Neural progenitor cell (in vitro differentiated cells): ENCODE data around the gene RAG2. TPM values are rescaled to one million over a fixed set of nuclear protein-coding genes. Genes with fewer than 3 reads are reported as not detected.

ENCODE experiments used
- DNase-seq: peaks from one replicate; pipeline ENCODE4 v3.0.0-alpha.2; 2016; ENCODE audit warnings: low spot score
- H2AFZ ChIP-seq: fragments of 200-600 bp; sonication (generic); replicated peaks from 2 replicates; pipeline ENCODE4 v1.6.1; 2016; ENCODE audit warnings: antibody characterized with exemption
- H3F3A ChIP-seq: fragments of 200-600 bp; sonication (generic); 2 replicates; pipeline ENCODE4 v1.6.1; 2016; ENCODE audit warnings: antibody characterized with exemption, low read depth
- H3K27ac ChIP-seq: fragments of 200-600 bp; sonication (generic); 2 replicates; pipeline ENCODE4 v1.5.1; 2016; ENCODE audit warnings: mild to moderate bottlenecking
- H3K27me3 ChIP-seq: fragments of 200-600 bp; sonication (generic); 2 replicates; pipeline ENCODE4 v1.6.1; 2016; ENCODE audit warnings: mild to moderate bottlenecking, moderate library complexity
- H3K36me3 ChIP-seq: fragments of 200-600 bp; sonication (generic); 2 replicates; pipeline ENCODE4 v1.5.1; 2016
- H3K4me1 ChIP-seq: fragments of 200-600 bp; sonication (generic); 2 replicates; pipeline ENCODE4 v1.6.1; 2016; ENCODE audit warnings: mixed run types
- H3K4me2 ChIP-seq: fragments of 200-600 bp; sonication (generic); 2 replicates; pipeline ENCODE4 v1.6.1; 2016
- H3K4me3 ChIP-seq: fragments of 200-600 bp; sonication (generic); 2 replicates; pipeline ENCODE4 v1.5.1; 2016
- H3K79me2 ChIP-seq: fragments of 200-600 bp; sonication (generic); 2 replicates; pipeline ENCODE4 v1.6.1; 2016; ENCODE audit warnings: low read depth
- H3K9ac ChIP-seq: fragments of 200-600 bp; sonication (generic); 2 replicates; pipeline ENCODE4 v1.6.1; 2016
- H3K9me3 ChIP-seq: fragments of 200-600 bp; sonication (generic); 2 replicates; pipeline ENCODE4 v1.5.1; 2016; ENCODE audit warnings: low read depth
- H4K20me1 ChIP-seq: fragments of 200-600 bp; sonication (generic); 2 replicates; pipeline ENCODE4 v1.6.1; 2016; ENCODE audit warnings: low read depth
- H3K27ac Mint-ChIP-seq: 3 replicates; pipeline ENCODE4 v1.8.0; 2021; ENCODE audit warnings: mixed read lengths
- H3K27me3 Mint-ChIP-seq: 2 replicates; pipeline ENCODE4 v1.8.0; 2022; ENCODE audit warnings: low read depth, mild to moderate bottlenecking, inconsistent platforms, moderate library complexity, mixed read lengths; ENCODE audit not compliant: insufficient read depth
- H3K36me3 Mint-ChIP-seq: 3 replicates; pipeline ENCODE4 v1.8.0; 2021; ENCODE audit warnings: mixed read lengths
- H3K4me1 Mint-ChIP-seq: 3 replicates; pipeline ENCODE4 v1.8.0; 2021; ENCODE audit warnings: mixed read lengths
- H3K4me3 Mint-ChIP-seq: 3 replicates; pipeline ENCODE4 v1.8.0; 2021; ENCODE audit warnings: mild to moderate bottlenecking, moderate library complexity, mixed read lengths
- H3K9me3 Mint-ChIP-seq: 3 replicates; pipeline ENCODE4 v1.8.0; 2020; ENCODE audit warnings: mixed read lengths
- CTCF ChIP-seq: fragments of 200-600 bp; sonication (generic); IDR thresholded peaks from 2 replicates; pipeline ENCODE4 v1.5.1; 2017; ENCODE audit warnings: antibody characterized with exemption, mild to moderate bottlenecking
- EZH2 ChIP-seq: fragments of 200-600 bp; sonication (generic); IDR thresholded peaks from 2 replicates; pipeline ENCODE4 v1.6.1; 2017; ENCODE audit warnings: antibody characterized with exemption, mild to moderate bottlenecking, moderate library complexity
- EZH2phosphoT487 ChIP-seq: fragments of 200-600 bp; sonication (generic); IDR thresholded peaks from 2 replicates; pipeline ENCODE4 v1.6.1; 2017; ENCODE audit warnings: antibody characterized with exemption
- total RNA-seq: library from RNA; depleted of rRNA; stranded (reverse); fragments of >200 nt; gene quantifications from 2 replicates; pipeline ENCODE4 v1.2.3, GENCODE V29; 2015; ENCODE audit warnings: low replicate concordance

The RAG2 gene
- total RNA-seq, 1 donor from 2014 or later, result 0.15 TPM

- Mint-ChIP-seq H3K27me3 (peaks cover 10% of the 10 kb centered on the region), H3K4me1 (peaks cover 7% of the 10 kb centered on the region), H3K4me3 (no peak overlapping the region), H3K27ac (no peak overlapping the region), H3K9me3 (no peaks in the 10 kb centered on the region), H3K36me3 (no peaks in the 10 kb centered on the region)
- H3K9me3 ChIP-seq, result no peaks in the 10 kb centered on the region
- H3K4me2 ChIP-seq, result no peak overlapping the region
- no peak overlapping the region for H3K27ac ChIP-seq
- no peaks in the 10 kb centered on the region for H4K20me1 ChIP-seq
- H3F3A ChIP-seq, result no peaks in the 10 kb centered on the region
- no peak for TF ChIP-seq EZH2phosphoT487
- no peak for TF ChIP-seq EZH2
- TF ChIP-seq CTCF, result no peak
- no peak for DNase-seq
- peaks cover 8% of the 10 kb centered on the region for H3K4me1 ChIP-seq
- no peaks in the 10 kb centered on the region for H3K79me2 ChIP-seq
- no peaks in the 10 kb centered on the region for H3K36me3 ChIP-seq
- no peak overlapping the region for H3K9ac ChIP-seq
- no peak overlapping the region for H2AFZ ChIP-seq
- H3K4me3 ChIP-seq, result no peak overlapping the region
- H3K27me3 ChIP-seq, result peaks cover 19% of the 10 kb centered on the region
These were observed 28.9 kb downstream of the RAG2 start for GRCh38 chr11:36569095-36569494.

DNA sequence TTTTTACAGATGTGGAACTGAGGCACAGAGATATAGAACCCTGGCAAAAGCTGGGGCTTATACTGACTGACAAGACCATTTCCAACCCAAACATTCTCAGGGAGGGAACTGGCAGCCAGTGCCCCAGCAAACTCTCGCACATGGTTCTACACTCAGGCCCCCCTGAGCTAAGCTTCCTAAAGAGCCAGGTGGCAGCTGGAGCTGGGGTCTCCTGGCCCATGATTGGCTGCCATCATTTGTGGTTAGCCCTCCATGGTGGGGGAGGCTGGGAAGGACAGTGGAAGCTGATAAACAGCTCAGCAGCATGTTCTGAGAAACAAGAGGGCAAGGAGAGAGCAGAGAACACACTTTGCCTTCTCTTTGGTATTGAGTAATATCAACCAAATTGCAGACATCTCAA, 30.3 kb downstream of the RAG2 start, which contains the start of gene RAG1:
TSS of gene RAG1 (plus strand) at position 314 of the 400 bp plus-strand sequence. CDS start 5,298 bp downstream, outside the sequence.
- Histone ChIP-seq H3K9ac (no peak within 1 kb of the TSS), H3K4me2 (no peak within 1 kb of the TSS), H3K36me3 (no peaks in the 10 kb centered on the region), H2AFZ (no peak within 1 kb of the TSS), H3F3A (no peaks in the 10 kb centered on the region), H3K79me2 (no peaks in the 10 kb centered on the region), H3K27ac (no peak within 1 kb of the TSS), H3K4me1 (peaks cover 13% of the 10 kb centered on the region), H3K9me3 (no peaks in the 10 kb centered on the region), H3K4me3 (no peak within 1 kb of the TSS), H4K20me1 (no peaks in the 10 kb centered on the region), H3K27me3 (peaks cover 19% of the 10 kb centered on the region)
- DNase-seq, result no peak
- TF ChIP-seq EZH2phosphoT487, result no peak
- TF ChIP-seq CTCF, result no peak
- no peak for TF ChIP-seq EZH2
- H3K27me3 Mint-ChIP-seq, result peaks cover 6% of the 10 kb centered on the region
- peaks cover 12% of the 10 kb centered on the region for H3K4me1 Mint-ChIP-seq
- H3K36me3 Mint-ChIP-seq, result no peaks in the 10 kb centered on the region
- H3K4me3 Mint-ChIP-seq, result no peak within 1 kb of the TSS
- no peaks in the 10 kb centered on the region for H3K9me3 Mint-ChIP-seq
- H3K27ac Mint-ChIP-seq, result no peak within 1 kb of the TSS

DNA sequence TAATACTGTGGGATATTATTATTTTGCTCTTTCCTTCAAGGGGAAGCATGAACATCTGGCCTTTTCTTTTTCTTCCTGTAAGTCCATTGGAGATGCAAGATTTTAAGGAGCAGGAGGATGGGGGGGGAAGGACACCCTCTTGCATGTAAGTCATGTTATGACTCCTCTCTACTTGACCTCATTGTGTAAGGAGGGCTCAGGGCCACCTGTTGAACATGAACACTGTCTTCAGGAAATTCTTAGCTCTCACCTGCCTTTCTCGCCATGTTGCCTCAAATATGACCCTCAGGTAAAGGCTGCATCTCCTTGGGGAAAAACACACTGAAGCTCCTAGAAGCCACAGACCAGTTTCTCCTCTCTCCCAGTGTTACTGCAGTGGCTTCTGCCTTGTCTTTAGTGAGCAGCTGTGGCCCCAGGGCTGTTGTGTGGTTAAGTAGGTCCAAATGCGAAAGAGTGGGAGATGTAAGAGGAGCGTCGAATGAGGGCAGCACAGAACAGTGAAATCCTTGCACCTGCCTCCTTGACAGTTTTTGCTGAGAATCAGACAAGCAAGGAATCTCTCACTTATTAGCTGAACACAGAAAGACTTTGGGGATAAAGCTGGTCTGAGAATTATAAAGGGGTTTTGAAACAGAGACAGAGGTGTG, 31.5 kb downstream of the RAG2 start:
- TF ChIP-seq CTCF (no peak), EZH2 (no peak), EZH2phosphoT487 (no peak)
- Mint-ChIP-seq H3K27me3 (peaks cover 6% of the 10 kb centered on the region), H3K27ac (no peak overlapping the region), H3K36me3 (no peaks in the 10 kb centered on the region), H3K9me3 (no peaks in the 10 kb centered on the region), H3K4me1 (peaks cover 12% of the 10 kb centered on the region), H3K4me3 (no peak overlapping the region)
- Histone ChIP-seq H3K27ac (no peak overlapping the region), H3K4me2 (no peak overlapping the region), H3K9me3 (no peaks in the 10 kb centered on the region), H3K36me3 (no peaks in the 10 kb centered on the region), H4K20me1 (no peaks in the 10 kb centered on the region), H3K79me2 (no peaks in the 10 kb centered on the region), H3K4me3 (no peak overlapping the region), H3K9ac (no peak overlapping the region), H3K27me3 (peaks cover 14% of the 10 kb centered on the region), H2AFZ (no peak overlapping the region), H3F3A (no peaks in the 10 kb centered on the region), H3K4me1 (peaks cover 13% of the 10 kb centered on the region)
- DNase-seq, result no peak
